Kidney (tissue), 14 donors: ENCODE measurements around the gene DOHH. TPM values are rescaled to one million over a fixed set of nuclear protein-coding genes. Genes with fewer than 3 reads are reported as not detected.

Source experiments
- DNase-seq, 5 donors: peaks; one replicate each; pipeline ENCODE4 v3.0.0-alpha.2; 2013 to 2020
- FAIRE-seq: peaks from 2 replicates; lab custom pipeline; 2012; peaks lifted over from hg19 to GRCh38; lab: Jason Lieb, UNC
- H3K27ac ChIP-seq, 2 donors: one replicate each; pipeline ENCODE4 v1.7.0; 2013; ENCODE audit warnings: low read depth in 2 of 2, low read length in 2 of 2, inconsistent platforms in 1 of 2
- H3K27me3 ChIP-seq: one replicate; pipeline ENCODE4 v1.7.1; 2013; ENCODE audit warnings: low read length, inconsistent platforms; ENCODE audit not compliant: control insufficient read depth, insufficient read depth
- H3K36me3 ChIP-seq, 3 donors: one replicate each; pipeline versions ENCODE4 v1.7.0 to v1.7.1; 2013; ENCODE audit warnings: low read length in 3 of 3, control low read depth in 1 of 3, inconsistent platforms in 1 of 3; ENCODE audit not compliant: insufficient read depth in 3 of 3, control insufficient read depth in 2 of 3
- H3K4me1 ChIP-seq, 3 donors: one replicate each; pipeline versions ENCODE4 v1.7.0 to v1.7.1; 2013; ENCODE audit warnings: low read length in 3 of 3, inconsistent platforms in 1 of 3, low read depth in 1 of 3; ENCODE audit not compliant: control insufficient read depth in 2 of 3, insufficient read depth in 2 of 3
- H3K4me3 ChIP-seq, 3 donors: one replicate each; pipeline versions ENCODE4 v1.7.0 to v1.8.1; 2013; ENCODE audit warnings: low read length in 3 of 3, control low read depth in 1 of 3, inconsistent platforms in 1 of 3
- H3K9ac ChIP-seq, 3 donors: one replicate each; pipeline versions ENCODE4 v1.7.0 to v1.7.1; 2013; ENCODE audit warnings: low read length in 3 of 3, control low read depth in 1 of 3, inconsistent platforms in 1 of 3
- H3K9me3 ChIP-seq, 3 donors: one replicate each; pipeline versions ENCODE4 v1.7.0 to v1.7.1; 2013; ENCODE audit warnings: low read length in 3 of 3, control low read depth in 1 of 3, inconsistent platforms in 1 of 3; ENCODE audit not compliant: control insufficient read depth in 2 of 3, insufficient read depth in 1 of 3
- intact Hi-C: fragments of 100-400 bp; cut with DNase I; formaldehyde crosslinking; loops from one replicate; pipeline ENCODE4 v1.11.1; 2022
- polyA plus RNA-seq: library from polyadenylated mRNA; stranded (reverse); fragments of 350-450 nt; fragmentation: Illumina TruSeq; extraction: RNeasy Lipid Tissue Mini Kit (QIAGEN cat#74804); gene quantifications from one replicate; pipeline ENCODE4 v1.2.3, GENCODE V29; 2014; ENCODE audit warnings: low read depth, low replicate concordance; ENCODE audit not compliant: insufficient read depth
- total RNA-seq: library from RNA; stranded (reverse); fragmentation: NEBNext Ultra II Directional; extraction: Animal tissue kit (Norgen Biotek cat#: 25700); gene quantifications from one replicate; pipeline ENCODE4 v1.2.1, GENCODE V29; 2021
- TF ChIP-seq, protein P1 (sequence below): IDR thresholded peaks from 3 replicates; pipeline ENCODE4 v1.5.1; 2012; ENCODE audit warnings: mild to moderate bottlenecking, moderate library complexity, borderline replicate concordance; ENCODE audit not compliant: insufficient read depth; ENCODE audit errors: extremely low read depth
- donor health status: control.
- donor health status: control.
- donor health status: control.
- donor health status: control.
- donor health status: control.
- donor health status: DM: yes; HTN: yes; CAD: no.
- donor health status: Normal renal cell carcinoma (clear cell type).

Gene DOHH
- total and polyA plus RNA-seq, 2 donors from 2014 or later, result 12.2 to 20.2 TPM

DNA sequence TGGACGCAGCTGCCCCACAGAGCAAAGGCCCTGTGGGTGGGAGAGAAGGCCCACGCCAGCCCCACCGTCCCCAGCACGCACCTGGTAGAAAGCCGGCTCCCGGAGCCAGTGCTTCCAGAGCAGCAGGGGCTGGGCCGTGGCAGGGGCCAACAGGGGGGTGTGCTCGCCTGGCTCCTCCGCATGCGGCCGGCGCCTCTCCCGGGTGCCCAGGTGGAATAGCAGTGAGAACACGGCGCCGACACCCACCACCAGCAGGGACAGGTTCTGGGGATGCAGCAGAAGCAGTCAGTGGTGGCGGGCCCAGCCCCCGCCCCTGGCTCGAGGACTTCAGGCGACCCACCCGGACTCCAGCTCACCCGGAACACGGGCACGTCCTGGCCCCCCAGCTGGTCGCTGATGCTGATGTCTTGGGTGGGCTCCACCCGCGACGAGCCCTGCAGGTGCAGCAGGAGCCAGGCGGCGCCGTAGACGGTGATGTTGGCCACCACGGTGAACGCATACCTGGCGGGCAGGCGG lies 47.4 kb upstream of the DOHH start:
- FAIRE-seq (no peak), DNase-seq (peak in 2 of 5 donors; percentile 39 to 76)
- H3K27ac ChIP-seq, result no peak overlapping the region
- H3K9me3 ChIP-seq, result no peaks in the 10 kb centered on the region
- H3K9ac ChIP-seq, result no peak overlapping the region
- intact Hi-C loops, result no loop called here
- no peak overlapping the region for H3K4me3 ChIP-seq
- H3K27me3 ChIP-seq, result no peaks in the 10 kb centered on the region
- H3K4me1 ChIP-seq, result peaks cover 0 to 6% (median 0%) of the 10 kb centered on the region in 3 donors
- H3K36me3 ChIP-seq, result peaks cover 0 to 13% (median 0%) of the 10 kb centered on the region in 3 donors
- TF ChIP-seq, protein P1, sequence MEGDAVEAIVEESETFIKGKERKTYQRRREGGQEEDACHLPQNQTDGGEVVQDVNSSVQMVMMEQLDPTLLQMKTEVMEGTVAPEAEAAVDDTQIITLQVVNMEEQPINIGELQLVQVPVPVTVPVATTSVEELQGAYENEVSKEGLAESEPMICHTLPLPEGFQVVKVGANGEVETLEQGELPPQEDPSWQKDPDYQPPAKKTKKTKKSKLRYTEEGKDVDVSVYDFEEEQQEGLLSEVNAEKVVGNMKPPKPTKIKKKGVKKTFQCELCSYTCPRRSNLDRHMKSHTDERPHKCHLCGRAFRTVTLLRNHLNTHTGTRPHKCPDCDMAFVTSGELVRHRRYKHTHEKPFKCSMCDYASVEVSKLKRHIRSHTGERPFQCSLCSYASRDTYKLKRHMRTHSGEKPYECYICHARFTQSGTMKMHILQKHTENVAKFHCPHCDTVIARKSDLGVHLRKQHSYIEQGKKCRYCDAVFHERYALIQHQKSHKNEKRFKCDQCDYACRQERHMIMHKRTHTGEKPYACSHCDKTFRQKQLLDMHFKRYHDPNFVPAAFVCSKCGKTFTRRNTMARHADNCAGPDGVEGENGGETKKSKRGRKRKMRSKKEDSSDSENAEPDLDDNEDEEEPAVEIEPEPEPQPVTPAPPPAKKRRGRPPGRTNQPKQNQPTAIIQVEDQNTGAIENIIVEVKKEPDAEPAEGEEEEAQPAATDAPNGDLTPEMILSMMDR, result no peak

DNA sequence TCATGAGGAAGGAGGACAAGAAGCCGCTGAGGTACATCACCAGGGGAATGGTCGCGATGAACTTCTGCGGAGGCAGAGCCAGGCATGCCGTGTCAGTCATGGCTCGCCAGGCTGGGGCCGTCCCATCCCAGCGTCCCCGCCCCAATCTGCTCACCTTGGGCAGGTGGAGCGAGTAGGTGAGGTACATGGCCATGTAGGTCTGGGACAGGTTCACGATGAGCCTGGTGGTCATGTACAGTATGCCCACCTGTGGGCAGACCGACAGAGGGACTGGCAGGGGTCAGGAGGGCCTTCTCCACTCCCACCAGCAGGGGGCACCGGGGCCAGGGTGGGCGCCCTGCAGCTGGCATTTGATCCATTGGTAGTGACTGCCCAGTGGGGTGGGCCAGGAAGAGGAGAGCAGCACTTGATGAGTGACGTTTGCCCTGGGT lies 46.8 kb upstream of the DOHH start:
- no peak overlapping the region for H3K4me3 ChIP-seq
- DNase-seq (peak in 1 of 5 donors; percentile 41), FAIRE-seq (no peak)
- no peak overlapping the region for H3K27ac ChIP-seq
- peaks cover 0 to 13% (median 0%) of the 10 kb centered on the region in 3 donors for H3K36me3 ChIP-seq
- H3K4me1 ChIP-seq, result peaks cover 0 to 3% (median 0%) of the 10 kb centered on the region in 3 donors
- TF ChIP-seq, protein P1, result no peak
- no peak overlapping the region for H3K9ac ChIP-seq
- no peaks in the 10 kb centered on the region for H3K9me3 ChIP-seq
- no peaks in the 10 kb centered on the region for H3K27me3 ChIP-seq
- intact Hi-C loops, result no loop called here

DNA sequence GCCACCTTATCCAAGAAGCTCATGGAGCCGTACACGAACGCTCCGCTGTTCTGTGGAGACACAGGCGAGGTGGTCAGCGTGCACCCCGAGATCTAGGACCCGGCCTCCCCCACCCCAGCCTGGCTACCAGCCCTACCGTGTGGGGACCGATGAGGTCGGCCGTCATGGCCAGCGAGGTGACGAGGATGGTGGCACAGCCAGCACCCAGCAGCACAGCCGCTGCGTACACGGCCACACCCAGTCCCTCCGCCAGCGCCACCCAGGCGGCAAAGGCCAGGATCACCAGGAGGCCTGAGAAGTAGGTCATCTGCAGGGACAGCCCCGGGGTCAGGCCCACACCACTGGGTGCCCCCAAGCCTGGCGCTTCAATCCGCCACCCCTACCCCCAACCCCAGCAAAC lies 45.6 kb upstream of the DOHH start:
- H3K27ac ChIP-seq, result no peak overlapping the region
- H3K27me3 ChIP-seq, result no peaks in the 10 kb centered on the region
- no peaks in the 10 kb centered on the region for H3K9me3 ChIP-seq
- intact Hi-C loops, result no loop called here
- FAIRE-seq, result no peak
- DNase-seq, result peak in 2 of 5 donors; percentile 41 to 77
- no peak overlapping the region for H3K4me3 ChIP-seq
- TF ChIP-seq, protein P1, result no peak
- peaks cover 0 to 13% (median 0%) of the 10 kb centered on the region in 3 donors for H3K36me3 ChIP-seq
- H3K9ac ChIP-seq, result no peak overlapping the region
- peaks cover 0 to 3% (median 0%) of the 10 kb centered on the region in 3 donors for H3K4me1 ChIP-seq
